HG03520 (cell line): Measurements from ENCODE around the gene RET.
"Not testable (repeated sequence)": the region's sequence is repeated elsewhere in the genome, so short reads cannot be mapped to it uniquely, and the experiment has no call there.

Experiments
- ATAC-seq: cut with Tn5 transposase; IDR thresholded peaks from one replicate; pipeline ENCODE4 v1.9.1; 2021; ENCODE audit warnings: mild to moderate bottlenecking, moderate library complexity; ENCODE audit not compliant: unreplicated experiment

The RET gene

GRCh38 chr10:43077421-43078171, 727 bp downstream of the RET start:
- ATAC-seq, result no peak

GRCh38 chr10:43078175-43078985, 1.5 kb downstream of the RET start:
- no peak for ATAC-seq

GRCh38 chr10:43078986-43079273, 2.1 kb downstream of the RET start:
- no peak for ATAC-seq

- ATAC-seq, result no peak
These were observed 3.0 kb downstream of the RET start for GRCh38 chr10:43079856-43080255.

GRCh38 chr10:43082087-43082486, 5.2 kb downstream of the RET start:
- no peak for ATAC-seq

GRCh38 chr10:43082746-43083145, 5.9 kb downstream of the RET start:
- no peak for ATAC-seq

- ATAC-seq, result no peak
These were observed 6.9 kb downstream of the RET start for GRCh38 chr10:43083764-43084163.

GRCh38 chr10:43084812-43085211, 7.9 kb downstream of the RET start:
- no peak for ATAC-seq

- ATAC-seq, result no peak
These were observed 9.6 kb downstream of the RET start for GRCh38 chr10:43086321-43086942.

- ATAC-seq, result no peak
These were observed 12.7 kb downstream of the RET start for GRCh38 chr10:43089519-43089918.

GRCh38 chr10:43090188-43090587, 13.3 kb downstream of the RET start:
- no peak for ATAC-seq

GRCh38 chr10:43090664-43091063, 13.8 kb downstream of the RET start:
- ATAC-seq, result no peak

GRCh38 chr10:43091846-43092245, 15.0 kb downstream of the RET start:
- no peak for ATAC-seq

- ATAC-seq, result no peak
These were observed 16.7 kb downstream of the RET start for GRCh38 chr10:43093423-43094076.

GRCh38 chr10:43094085-43094484, 17.2 kb downstream of the RET start:
- ATAC-seq, result no peak

- ATAC-seq, result not testable (repeated sequence)
These were observed 22.5 kb downstream of the RET start for GRCh38 chr10:43099339-43099738.

GRCh38 chr10:43099928-43100327, 23.1 kb downstream of the RET start:
- ATAC-seq, result no peak

GRCh38 chr10:43100366-43100765, 23.5 kb downstream of the RET start:
- ATAC-seq, result no peak

- ATAC-seq, result no peak
These were observed 25.4 kb downstream of the RET start for GRCh38 chr10:43102063-43102828.

GRCh38 chr10:43105102-43105955, 28.5 kb downstream of the RET start:
- ATAC-seq, result peak; percentile 83
